HUES6 (cell line): Measurements from ENCODE around the gene LRRC23.

ENCODE experiments used
- H3K27ac ChIP-seq: 2 replicates; pipeline ENCODE4 v1.7.0; 2013; ENCODE audit warnings: low read depth, mild to moderate bottlenecking, low read length, inconsistent platforms
- H3K27me3 ChIP-seq: 2 replicates; pipeline ENCODE4 v1.6.1; 2013; ENCODE audit warnings: low read length; ENCODE audit not compliant: control insufficient read depth, insufficient read depth
- H3K36me3 ChIP-seq: 2 replicates; pipeline ENCODE4 v1.6.1; 2013; ENCODE audit warnings: low read length; ENCODE audit not compliant: control insufficient read depth, insufficient read depth
- H3K4me1 ChIP-seq: 2 replicates; pipeline ENCODE4 v1.6.1; 2013; ENCODE audit warnings: low read length; ENCODE audit not compliant: control insufficient read depth, insufficient read depth
- H3K4me3 ChIP-seq: 2 replicates; pipeline ENCODE4 v1.5.1; 2013; ENCODE audit warnings: low read depth, low read length
- H3K9ac ChIP-seq: one replicate; pipeline ENCODE4 v1.6.1; 2013; ENCODE audit warnings: mild to moderate bottlenecking, low read length
- H3K9me3 ChIP-seq: 2 replicates; pipeline ENCODE4 v1.6.1; 2013; ENCODE audit warnings: low read depth, low read length; ENCODE audit not compliant: control insufficient read depth, insufficient read depth

LRRC23 gene

GRCh38 chr12:6921539-6921938, 16.9 kb downstream of the LRRC23 start:
- Histone ChIP-seq H3K36me3 (peaks cover 56% of the 10 kb centered on the region), H3K4me1 (peaks cover 28% of the 10 kb centered on the region), H3K9me3 (no peaks in the 10 kb centered on the region), H3K9ac (no peak overlapping the region), H3K27ac (no peak overlapping the region), H3K27me3 (no peaks in the 10 kb centered on the region), H3K4me3 (no peak overlapping the region)

DNA sequence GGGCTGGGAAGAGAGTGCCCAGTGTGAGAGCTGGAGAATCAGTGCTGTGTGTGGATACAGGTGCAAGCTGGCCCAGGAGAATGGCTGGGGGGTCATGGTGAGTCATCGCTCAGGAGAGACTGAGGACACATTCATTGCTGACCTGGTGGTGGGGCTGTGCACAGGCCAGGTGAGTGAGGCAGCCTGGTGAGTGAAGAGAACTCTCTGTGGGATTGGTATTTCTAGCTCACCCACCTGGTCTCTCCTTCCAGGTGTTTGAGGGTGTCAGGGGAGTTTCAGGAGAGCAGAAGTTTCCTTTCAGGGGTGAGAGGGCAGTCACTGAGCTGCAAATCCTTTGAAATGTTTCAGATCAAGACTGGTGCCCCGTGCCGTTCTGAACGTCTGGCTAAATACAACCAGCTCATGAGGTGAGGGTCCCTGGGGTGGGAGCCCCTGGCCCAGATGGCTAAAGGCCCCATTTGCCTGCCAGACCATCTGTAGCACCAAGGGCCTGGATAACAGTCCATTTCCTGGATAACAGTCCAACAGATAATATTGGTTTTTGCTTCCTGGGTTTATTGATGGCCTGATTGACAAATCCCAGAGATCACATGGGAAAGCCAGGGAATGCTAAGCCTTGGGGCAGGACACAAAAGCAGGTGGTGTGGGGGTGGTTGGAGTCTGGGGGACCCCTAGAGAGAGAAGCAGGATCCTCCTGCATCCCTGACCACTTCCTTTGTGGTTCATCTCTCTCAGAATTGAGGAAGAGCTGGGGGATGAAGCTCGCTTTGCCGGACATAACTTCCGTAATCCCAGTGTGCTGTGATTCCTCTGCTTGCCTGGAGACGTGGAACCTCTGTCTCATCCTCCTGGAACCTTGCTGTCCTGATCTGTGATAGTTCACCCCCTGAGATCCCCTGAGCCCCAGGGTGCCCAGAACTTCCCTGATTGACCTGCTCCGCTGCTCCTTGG, 17.6 kb downstream of the LRRC23 start:
- peaks cover 20% of the 10 kb centered on the region for H3K4me1 ChIP-seq
- H3K9ac ChIP-seq, result no peak overlapping the region
- H3K27ac ChIP-seq, result no peak overlapping the region
- H3K4me3 ChIP-seq, result no peak overlapping the region
- no peaks in the 10 kb centered on the region for H3K9me3 ChIP-seq
- H3K27me3 ChIP-seq, result no peaks in the 10 kb centered on the region
- H3K36me3 ChIP-seq, result peaks cover 48% of the 10 kb centered on the region

DNA sequence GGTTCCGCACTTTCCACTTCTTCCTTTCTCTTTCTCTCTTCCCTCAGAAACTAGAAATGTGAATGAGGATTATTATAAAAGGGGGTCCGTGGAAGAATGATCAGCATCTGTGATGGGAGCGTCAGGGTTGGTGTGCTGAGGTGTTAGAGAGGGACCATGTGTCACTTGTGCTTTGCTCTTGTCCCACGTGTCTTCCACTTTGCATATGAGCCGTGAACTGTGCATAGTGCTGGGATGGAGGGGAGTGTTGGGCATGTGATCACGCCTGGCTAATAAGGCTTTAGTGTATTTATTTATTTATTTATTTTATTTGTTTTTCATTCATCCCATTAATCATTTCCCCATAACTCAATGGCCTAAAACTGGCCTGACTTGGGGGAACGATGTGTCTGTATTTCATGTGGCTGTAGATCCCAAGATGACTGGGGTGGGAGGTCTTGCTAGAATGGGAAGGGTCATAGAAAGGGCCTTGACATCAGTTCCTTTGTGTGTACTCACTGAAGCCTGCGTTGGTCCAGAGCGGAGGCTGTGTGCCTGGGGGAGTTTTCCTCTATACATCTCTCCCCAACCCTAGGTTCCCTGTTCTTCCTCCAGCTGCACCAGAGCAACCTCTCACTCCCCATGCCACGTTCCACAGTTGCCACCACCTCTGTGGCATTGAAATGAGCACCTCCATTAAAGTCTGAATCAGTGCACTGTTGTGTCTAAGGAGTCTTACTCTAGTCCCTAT, 18.5 kb downstream of the LRRC23 start:
- H3K27ac ChIP-seq, result no peak overlapping the region
- H3K9me3 ChIP-seq, result no peaks in the 10 kb centered on the region
- peaks cover 20% of the 10 kb centered on the region for H3K4me1 ChIP-seq
- H3K4me3 ChIP-seq, result no peak overlapping the region
- H3K36me3 ChIP-seq, result peaks cover 43% of the 10 kb centered on the region
- no peak overlapping the region for H3K9ac ChIP-seq
- H3K27me3 ChIP-seq, result no peaks in the 10 kb centered on the region

GRCh38 chr12:6923851-6924250, 19.2 kb downstream of the LRRC23 start:
- H3K9ac ChIP-seq, result no peak overlapping the region
- no peak overlapping the region for H3K27ac ChIP-seq
- peaks cover 41% of the 10 kb centered on the region for H3K36me3 ChIP-seq
- H3K9me3 ChIP-seq, result no peaks in the 10 kb centered on the region
- no peaks in the 10 kb centered on the region for H3K27me3 ChIP-seq
- peaks cover 20% of the 10 kb centered on the region for H3K4me1 ChIP-seq
- no peak overlapping the region for H3K4me3 ChIP-seq

GRCh38 chr12:6925239-6925539, 20.6 kb downstream of the LRRC23 start:
- Histone ChIP-seq H3K4me3 (peak overlapping the region; percentile 62), H3K9me3 (no peaks in the 10 kb centered on the region), H3K36me3 (peaks cover 28% of the 10 kb centered on the region), H3K27ac (peak overlapping the region; percentile 63), H3K4me1 (peaks cover 32% of the 10 kb centered on the region), H3K27me3 (no peaks in the 10 kb centered on the region), H3K9ac (peak overlapping the region; percentile 79)

DNA sequence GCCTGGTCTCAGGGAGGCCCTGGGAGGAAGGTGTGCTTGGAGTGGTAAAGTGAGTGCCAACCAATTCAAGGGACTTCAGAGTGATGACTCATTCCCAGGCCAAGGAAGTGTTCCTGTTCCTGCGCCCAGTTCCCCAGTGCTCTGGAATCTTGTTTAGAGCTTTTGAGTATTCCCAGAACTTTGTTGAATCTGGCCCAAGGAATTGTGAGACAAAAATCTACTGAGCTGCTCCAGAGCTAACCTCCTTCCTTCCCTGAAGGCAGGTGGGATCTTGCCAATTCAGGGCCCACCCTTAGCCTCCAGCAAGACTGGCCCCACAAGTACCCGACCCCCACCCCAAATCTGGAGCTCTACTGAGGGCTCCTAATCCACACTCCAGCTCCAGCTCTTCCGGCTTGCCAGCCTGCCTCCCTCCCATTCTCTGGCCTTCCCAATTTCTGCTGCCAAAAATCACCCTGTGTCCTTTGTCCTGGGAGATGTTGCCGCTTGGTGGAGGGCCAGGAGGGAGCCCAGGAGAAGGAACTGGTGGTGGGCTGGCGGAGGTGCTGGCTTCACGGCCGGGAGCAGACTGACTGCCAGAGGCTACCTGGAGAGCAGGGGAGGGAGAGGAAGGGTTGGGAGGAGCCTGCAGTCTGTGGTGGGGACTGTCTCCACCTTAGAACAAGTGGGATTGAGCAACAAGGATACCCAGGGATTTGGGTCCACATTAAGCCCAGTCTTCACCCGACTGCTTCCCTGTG, 21.1 kb downstream of the LRRC23 start:
- Histone ChIP-seq H3K36me3 (peaks cover 28% of the 10 kb centered on the region), H3K4me3 (peak overlapping the region; percentile 62), H3K4me1 (peaks cover 33% of the 10 kb centered on the region), H3K27me3 (no peaks in the 10 kb centered on the region), H3K9me3 (no peaks in the 10 kb centered on the region), H3K27ac (peak overlapping the region; percentile 63), H3K9ac (peak overlapping the region; percentile 79)

DNA sequence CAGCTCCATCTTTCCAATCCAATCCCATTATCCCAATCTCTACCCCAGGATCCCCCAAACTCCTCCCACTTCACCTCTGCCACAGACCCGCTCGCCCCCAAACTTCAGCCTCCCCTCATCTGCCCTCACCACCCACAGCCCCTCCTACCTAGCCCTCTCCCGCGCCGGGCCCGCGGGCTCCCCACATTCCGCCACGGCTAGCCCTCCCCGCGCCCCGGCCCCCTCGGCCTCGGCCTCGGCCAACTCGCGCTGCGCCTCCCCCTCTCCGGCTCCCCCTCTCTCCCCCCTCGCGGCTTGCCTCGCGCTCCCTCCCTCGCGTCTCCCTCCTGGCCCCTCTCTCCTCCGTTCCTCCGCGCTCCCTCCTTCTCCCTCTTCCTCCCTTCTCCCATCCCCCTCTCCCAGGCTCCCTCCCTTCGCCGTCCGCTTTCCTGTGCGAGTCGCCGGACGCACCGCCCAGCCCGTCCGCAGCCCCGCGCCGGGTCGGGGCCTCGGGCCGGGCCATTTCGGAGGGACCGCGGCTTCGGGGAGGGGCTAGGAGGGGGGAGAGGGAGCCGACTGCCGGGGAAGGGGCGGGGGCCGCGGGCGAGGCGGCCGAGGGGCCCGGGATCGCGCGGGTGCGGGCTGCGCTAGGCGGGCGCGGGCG, 22.9 kb downstream of the LRRC23 start, which contains the start of gene ATN1:
ATN1 (plus strand) TSS at position 581 of the 643 bp plus-strand sequence. CDS start 6,043 bp downstream, outside the sequence.
- Histone ChIP-seq H3K9ac (peak within 1 kb of the TSS; percentile 84), H3K27me3 (no peaks in the 10 kb centered on the region), H3K9me3 (no peaks in the 10 kb centered on the region), H3K36me3 (peaks cover 17% of the 10 kb centered on the region), H3K4me3 (peak within 1 kb of the TSS; percentile 89), H3K4me1 (peaks cover 37% of the 10 kb centered on the region), H3K27ac (peak within 1 kb of the TSS; percentile 69; the same call in 1 of the 2 replicates)

- H3K4me3 ChIP-seq, result peak overlapping the region; percentile 89
- no peaks in the 10 kb centered on the region for H3K27me3 ChIP-seq
- peak overlapping the region; percentile 62; the same call in 1 of the 2 replicates for H3K27ac ChIP-seq
- peaks cover 11% of the 10 kb centered on the region; the same call in 1 of the 2 replicates for H3K36me3 ChIP-seq
- peak overlapping the region; percentile 84 for H3K9ac ChIP-seq
- no peaks in the 10 kb centered on the region for H3K9me3 ChIP-seq
- peaks cover 37% of the 10 kb centered on the region for H3K4me1 ChIP-seq
Measured at GRCh38 chr12:6928022-6928702, 23.5 kb downstream of the LRRC23 start.

- Histone ChIP-seq H3K9me3 (no peaks in the 10 kb centered on the region), H3K4me3 (peak overlapping the region; percentile 89), H3K4me1 (peaks cover 37% of the 10 kb centered on the region), H3K9ac (peak overlapping the region; percentile 84), H3K27ac (peak overlapping the region; percentile 62; the same call in 1 of the 2 replicates), H3K36me3 (peaks cover 12% of the 10 kb centered on the region), H3K27me3 (no peaks in the 10 kb centered on the region)
Measured at GRCh38 chr12:6928703-6929407, 24.2 kb downstream of the LRRC23 start.
